NCI-H774 (cell line): ENCODE data around the gene FAM131B.

ENCODE experiments used
- DNase-seq: peaks from one replicate; lab custom pipeline; 2025; lab: John Stamatoyannopoulos, UW

FAM131B gene

DNA sequence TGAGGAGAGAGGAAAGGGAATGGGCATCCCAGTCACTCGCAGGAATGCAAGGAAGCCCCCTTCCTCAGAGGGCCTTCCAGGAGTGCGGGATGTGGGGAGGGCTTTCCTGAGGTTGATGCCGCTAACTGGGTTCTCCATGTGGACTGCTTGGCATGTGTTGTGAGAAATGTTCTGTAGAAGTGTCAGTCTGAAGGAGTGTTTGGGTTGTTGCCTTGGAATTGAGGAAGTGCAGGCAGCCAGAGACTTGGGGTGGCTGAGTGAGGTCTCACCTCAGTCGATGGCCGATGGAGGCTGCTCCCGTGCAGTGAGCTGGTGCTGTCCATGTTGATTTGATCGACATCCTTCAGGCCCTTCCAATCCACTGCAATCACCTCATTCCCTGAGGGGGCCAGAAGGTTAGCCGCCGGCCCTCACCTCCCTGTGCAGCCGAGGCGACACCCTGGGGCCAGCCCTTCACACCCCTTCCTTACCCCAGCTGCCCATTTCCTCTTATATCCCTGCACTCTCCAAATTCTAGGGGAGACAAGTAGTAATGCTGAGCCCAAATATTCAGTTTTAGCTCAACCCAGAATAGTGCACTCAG lies 2.7 kb downstream of the FAM131B start:
- DNase-seq, result no peak

DNA sequence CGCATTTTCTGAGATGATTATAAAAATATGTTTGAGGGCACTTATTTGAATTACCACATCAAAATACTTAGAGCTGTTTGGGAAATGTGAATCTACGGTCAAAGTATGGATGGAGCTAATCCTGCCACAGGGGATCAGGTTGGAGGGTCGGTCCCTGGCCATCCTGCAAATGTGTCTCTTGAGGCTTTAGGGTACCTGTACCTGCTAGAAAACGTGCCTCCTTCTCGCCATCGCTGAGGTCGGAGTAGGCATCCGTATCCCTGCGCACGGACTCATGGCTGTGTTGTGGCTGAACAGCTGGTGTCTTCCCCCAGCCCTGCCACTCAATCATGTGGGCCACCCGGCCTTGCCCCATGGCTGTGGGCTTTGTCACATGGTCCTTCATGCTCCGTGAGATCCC lies 3.9 kb downstream of the FAM131B start:
- no peak for DNase-seq

DNA sequence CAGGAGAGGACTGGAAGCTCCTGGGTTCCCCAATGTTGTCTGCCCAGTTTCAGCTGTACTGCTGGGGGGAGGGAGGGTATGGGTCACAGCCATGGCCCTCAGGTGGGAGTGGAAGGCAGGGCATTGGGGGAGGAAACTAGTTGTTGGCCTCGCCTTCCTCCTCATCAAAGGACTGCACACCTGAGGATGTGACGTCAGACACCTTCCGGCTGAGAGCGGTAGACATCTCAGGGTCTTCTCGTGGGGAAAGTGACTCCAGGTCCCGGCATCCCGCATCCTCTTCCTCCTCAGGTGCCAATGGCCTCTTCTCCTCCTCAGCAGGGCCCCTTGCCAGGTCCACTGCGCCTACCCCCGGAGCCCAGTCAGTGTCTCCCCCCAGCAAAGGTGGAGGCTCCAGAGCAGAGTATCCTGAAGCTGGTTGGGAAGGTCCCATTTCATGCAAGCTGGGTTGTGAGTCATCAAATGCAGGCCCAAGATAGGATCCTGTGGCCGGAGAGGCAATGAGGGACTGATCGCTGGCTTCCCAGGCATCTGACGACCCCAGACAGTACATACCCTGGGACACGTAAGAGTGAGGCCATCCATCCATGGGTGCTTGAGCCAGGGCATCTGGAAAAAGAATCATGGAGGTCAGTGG lies 6.0 kb downstream of the FAM131B start:
- DNase-seq, result no peak

DNA sequence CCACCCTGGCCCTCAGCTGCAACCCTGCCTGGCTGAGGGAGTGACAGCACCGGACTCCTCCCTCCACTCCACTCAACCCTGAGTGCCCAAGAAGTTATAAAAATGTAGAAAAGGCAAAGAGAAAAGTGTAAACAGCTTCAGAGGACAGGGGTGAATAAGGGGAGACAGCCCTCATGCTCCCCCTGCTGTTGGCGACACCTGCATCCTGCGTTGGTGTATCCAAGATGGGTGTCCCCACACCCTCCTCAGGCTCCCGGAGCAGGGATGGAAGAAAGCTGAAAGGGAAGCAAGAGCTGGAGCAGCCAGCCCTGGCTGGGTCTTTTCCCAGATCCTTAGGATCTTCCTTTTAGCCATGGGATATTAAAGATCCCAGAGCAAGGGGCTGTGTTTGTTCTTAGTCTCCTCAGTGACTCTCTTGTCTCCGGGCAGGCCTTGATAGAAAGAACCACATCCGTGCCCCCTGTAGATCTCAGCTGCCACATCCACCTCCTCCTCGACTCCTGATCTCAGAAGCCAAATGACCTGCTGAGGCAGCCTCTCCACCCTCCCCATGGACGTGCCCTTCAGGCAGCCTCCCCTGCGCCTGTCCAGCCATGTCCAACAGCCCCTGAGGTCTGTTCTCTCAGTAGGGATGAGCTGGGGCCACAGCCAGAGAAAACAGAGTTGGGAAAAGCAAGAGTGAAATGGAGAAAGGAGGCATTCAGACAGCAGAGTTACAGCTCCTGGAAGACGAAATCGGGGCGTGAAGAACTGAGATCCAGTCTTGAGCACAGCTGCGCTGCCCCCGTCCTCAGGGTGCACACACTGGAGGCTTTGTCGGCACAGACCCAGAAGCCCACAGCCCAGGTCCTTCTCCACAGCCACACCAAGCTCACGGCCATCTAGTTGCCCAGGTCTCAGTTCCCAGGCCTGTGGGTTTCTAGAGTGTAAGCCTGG lies 6.8 kb downstream of the FAM131B start:
- DNase-seq, result no peak

DNA sequence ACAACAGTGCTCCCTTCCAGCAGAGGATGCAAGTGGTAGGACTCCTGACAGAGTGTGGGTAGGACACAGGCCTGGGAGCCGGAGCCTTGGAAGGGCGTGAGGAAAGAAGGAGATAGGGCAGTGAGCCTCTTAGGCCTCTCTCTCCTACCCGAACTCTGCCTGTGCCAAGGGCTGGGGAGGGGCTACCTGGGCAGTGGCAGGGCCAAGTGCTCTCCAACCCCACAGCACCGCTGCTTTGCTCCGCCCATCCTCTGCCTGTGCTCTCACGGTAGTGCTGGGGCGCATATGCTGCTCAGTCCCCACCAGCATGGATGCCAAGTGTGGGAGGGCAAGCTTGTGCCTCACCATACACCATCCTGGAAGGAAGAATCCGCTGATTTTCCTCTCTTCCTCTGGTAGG lies 7.5 kb downstream of the FAM131B start:
- no peak for DNase-seq

DNA sequence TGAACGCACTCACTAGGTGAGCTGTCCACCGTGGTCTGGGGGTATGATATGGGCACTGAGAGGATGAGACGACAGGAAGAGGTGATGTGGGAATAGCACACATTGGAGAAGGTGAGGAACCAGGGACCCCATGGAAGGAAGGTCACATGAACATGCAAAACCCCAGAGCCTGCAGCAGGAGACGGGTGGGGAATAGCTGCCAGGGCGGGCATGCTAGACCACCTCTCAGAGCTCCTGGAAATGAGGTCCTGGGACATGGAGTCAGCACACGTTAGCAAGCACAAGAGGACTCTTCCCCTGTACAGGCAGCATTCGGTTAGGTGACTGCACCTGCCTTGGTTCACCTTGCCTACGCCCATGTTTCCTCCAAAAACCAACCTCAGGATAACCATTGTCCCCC lies 8.1 kb downstream of the FAM131B start:
- DNase-seq, result no peak

DNA sequence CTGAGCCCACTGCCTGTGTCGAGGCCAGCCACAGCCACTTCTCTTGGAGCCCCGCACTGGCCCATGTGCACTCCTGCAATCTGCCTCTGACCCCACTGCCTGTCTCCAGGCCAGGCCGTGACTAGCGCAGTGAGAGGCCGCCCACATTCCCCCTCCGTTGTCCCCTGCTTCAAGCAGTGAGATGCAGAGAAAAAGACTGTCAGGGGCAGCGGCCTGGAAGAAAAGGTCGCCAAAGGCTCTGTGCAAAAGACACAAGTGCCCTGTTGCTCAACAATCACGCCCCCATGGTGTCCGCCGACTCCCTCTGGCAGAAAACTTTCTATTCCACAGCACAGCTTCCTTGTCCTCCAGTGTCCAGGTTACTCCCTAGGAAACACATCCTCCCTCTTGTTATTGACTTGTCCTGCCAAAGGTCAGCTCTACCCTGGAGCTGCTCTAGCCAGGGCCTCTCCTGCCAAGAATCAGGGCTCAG lies 9.9 kb downstream of the FAM131B start:
- no peak for DNase-seq

DNA sequence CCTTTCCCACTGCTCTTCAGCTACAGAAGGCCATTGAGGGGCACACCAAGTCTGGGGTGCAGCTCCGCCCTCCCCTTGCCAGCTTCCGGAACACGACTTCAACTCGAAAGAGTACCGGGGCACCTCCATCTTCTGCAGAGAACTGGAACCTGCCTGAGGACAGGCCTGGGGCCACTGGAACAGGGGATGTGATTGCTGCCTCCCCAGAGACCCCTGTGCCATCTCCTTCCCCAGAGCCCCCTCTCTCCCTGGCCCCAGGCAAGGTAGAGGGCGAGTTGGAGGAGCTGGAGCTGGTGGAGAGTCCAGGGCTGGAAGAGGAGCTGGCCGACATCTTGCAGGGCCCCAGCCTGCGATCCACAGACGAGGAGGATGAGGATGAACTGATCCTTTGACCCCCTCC lies 10.9 kb downstream of the FAM131B start:
- DNase-seq, result no peak

DNA sequence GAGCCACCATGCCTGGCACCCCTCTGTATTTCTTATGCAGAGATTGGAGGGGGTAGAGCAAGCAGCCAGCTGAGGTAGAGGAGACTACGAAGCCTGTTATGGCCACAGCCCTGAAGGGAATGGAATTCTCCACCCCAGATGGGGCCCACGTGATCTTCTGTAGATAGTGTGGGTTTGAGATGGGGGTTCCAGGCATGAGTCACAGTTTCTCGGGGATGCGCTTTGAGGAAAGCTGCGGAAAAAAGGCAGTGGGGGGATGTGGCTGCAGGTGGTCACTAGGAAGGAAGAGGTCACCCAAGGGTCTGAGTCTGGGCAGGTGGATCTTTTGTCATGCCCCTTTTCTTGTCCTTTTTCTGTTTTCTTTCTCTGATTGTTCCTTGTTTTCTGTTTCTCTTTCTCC lies 11.5 kb downstream of the FAM131B start:
- DNase-seq, result no peak

DNA sequence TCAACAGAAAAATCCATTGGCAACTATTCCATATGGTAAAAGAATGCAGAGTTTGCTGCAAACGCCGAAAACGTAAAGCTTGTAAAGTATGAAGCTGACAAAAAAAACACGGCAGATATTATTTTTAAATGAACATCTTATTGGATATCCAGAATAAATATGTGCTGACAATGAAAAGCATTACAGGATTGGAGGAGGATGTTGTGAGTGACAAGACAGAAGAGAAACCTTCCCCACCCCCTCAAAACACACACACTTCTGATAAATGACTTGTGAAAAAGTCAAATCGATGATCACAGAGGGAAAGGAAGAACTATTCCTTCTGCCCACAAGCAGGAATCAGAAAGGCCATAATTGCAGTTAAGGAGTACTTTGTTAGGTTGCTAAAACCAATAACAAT lies 14.6 kb downstream of the FAM131B start:
- no peak for DNase-seq

DNA sequence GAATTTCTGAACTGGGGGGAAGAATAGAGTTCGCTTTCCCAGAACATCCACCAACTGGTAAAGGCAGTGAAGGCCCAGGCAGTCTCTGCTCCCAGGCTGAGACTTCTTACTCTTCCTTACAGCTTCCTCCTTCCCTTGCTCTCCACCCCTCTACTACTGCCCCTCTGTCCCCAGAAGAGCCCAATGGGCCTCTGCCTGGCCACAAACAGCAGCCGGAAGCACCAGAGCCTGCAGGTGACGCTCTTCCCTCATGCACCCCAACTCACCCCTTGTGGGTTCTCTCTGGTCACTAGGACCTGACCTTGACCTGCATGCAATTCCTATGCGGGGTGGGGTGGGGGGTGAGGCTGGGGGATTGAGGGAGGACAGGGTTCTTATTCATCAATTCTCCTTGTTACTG lies 16.5 kb downstream of the FAM131B start:
- no peak for DNase-seq

DNA sequence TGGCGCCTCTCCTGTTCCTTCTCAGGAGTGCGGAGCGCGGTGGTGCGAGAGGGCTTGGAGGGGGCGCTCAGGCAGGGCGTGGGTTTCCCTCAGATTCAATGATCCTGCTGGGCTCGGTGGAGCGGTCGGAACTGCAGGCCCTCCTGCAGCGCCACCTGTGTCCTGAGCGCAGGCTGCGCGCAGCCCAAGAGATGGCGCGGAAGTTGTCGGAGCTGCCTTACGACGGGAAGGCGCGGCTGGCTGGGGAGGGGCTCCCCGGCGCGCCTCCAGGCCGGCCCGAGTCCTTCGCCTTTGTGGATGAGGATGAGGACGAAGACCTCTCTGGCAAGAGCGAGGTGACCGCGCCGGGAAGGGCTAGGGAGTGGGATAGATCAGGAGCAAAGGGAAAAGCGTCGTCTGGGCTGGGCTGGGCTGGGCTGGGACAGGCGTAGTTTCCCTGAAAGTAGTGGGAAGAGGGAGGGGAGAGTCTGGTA lies 17.0 kb downstream of the FAM131B start:
- no peak for DNase-seq

DNA sequence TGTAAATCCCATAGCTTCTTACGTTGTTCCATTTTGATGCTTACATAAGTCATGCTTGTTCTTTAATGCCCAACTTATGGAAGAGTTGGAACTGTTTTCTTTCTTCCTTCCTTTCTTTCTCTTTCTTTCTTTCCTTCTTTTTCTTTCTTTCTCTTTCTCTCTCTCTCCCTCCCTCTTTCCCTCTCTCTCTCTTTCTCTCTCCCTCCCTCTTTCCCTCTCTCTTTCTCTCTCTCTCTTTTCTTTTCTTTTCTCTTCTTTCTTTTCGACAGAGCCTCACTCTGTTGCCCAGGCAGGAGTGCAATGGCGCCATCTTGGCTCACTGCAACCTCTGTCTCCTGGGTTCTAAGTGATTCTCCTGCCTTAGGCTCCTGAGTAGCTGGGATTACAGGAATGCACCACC lies 18.9 kb downstream of the FAM131B start:
- no peak for DNase-seq

DNA sequence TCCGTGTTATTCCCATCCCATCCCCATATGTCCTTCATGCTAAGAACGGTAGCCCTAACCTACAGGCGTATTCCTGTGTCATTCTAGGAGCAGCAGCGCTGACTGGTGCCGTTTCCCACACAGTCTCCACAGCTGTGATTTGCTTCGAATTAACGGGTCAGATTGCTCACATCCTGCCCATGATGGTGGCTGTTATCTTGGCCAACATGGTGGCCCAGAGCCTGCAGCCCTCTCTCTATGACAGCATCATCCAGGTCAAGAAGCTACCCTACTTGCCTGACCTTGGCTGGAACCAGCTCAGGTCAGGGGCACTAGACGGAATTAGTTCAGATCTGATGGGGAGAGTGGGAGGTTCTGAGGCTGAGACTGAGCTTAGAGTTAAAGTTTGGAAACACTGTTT lies 20.7 kb downstream of the FAM131B start:
- DNase-seq, result no peak

DNA sequence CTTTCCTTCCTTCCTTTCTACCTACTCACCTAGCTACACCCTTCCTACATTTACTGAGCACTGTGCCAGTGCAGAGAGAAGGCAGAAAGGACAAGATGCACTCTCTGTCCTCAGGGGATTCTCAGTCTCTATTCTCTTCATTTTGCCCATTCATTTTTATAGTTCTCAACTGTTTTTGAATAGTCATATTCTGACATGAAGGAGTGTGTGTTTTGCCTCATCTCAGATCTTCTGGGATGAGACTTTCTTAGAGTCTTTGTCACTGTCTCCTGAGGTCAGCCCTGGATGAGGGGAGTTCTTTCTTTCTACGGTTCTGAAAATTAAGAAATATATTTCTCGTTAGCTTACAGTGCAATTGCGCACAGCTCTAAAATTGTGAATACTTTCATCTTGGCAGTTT lies 25.3 kb downstream of the FAM131B start:
- DNase-seq, result no peak

DNA sequence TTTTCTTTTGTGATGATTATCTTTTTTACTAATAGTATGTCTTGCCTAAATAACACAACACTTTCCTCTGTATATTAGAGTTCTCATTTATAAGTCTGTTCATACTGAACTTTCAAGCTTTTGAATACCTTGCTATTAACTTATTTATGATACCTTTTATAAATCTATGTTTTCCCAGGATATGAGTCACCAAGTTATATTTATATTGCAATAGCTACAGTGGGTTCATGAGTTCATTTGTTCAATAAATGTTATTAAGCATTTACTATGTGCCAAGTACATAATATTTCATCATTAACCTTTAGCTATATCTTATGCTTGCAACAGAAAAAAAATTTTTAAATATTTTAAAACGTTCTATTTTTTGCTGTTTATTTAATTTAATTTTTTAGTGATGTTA lies 28.3 kb downstream of the FAM131B start:
- DNase-seq, result no peak

DNA sequence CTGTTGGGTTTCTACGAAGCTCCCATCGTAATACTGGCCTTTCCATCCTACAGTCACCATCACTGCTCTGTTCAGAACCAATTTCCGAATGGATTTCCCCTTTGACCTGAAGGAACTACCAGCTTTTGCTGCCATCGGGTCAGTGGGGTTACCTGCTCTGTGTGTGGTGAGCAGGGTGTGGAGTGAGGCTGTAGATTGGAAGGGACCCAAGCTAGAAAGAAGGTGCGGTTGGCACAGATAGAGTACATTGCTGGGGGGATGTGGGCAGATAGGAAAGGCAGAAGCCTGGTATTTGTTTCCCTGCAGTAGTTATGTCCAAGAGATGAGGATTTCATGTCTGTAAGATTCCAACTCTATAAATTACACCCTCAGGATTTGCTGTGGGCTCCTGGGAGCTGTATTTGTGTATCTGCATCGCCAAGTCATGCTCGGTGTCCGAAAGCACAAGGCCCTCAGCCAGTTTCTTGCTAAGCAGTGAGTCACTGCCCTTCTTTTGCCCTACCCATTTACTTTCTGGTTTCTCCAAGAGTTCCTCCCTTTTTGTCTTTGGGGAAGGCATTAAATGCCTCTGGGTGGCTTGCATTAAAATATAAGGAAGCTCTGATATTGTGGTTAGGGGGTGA lies 31.2 kb downstream of the FAM131B start:
- no peak for DNase-seq

DNA sequence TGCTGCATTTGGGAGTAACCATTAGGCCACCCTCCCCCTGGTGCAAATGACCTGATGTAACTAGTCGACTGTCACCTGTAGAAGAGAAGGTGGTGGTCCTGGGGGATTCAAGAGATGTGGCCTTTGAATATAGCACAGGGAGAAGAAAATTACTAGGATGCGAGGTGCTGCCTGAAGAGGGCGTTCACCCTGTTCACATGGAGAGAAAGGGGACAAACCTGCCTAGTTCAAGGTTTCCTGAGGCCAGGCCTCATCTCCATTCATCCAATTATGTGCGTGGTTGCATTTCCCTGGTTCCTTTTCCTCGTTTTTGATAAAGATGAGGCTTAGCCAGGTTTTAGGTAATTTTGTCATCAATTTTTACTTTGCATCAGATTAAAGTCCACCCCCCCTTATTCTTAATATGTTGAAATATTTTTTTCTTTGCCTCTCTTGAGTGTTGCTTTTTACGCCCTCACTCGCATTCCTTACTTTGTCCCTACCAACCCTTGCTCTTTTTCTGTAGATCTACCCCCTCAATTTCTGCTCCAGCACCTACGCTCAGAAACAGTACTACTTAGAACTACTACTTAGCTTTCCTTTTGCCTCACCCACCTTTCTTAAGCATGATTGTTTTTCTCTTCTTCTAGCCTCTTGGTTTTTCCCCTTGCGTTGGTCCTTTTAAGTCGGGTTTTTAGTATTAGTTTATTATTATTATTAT lies 32.9 kb downstream of the FAM131B start:
- DNase-seq, result no peak

DNA sequence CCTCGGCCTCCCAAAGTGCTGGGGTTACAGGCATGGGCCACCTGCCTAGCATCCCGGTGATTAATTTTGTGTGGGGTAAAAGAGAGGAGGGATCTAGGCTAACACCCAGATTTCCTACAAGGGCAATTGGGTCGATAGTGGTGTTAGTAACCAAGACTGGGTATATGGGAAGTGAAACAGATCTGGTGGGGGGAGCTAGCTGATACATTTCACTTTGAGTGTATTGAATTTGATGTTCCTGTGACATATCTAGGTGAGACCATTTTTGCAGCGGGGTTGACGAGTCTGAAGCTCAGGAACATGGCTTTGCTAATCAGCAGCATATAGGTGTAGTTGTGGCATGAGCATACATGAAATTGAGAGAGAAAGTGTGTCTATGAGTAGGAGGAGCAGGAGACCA lies 34.6 kb downstream of the FAM131B start:
- DNase-seq, result no peak

DNA sequence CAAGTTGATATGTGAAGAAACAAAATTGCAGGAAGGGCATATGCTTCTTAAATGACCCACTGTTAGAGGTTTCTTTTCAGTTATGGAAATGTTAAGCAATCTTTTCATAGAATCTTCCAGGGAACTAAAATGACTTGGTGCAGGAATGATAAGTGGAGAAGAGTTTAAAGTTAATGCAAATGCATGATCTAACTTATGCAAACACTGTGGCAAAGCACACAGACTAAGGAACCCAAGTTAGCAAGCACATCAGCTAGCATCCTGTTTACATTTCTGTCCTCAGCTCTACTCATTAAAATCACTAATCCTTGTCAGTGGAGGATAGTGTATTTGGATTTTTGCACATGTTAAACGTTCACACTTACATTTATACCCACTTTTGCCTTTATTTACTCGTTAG lies 37.3 kb downstream of the FAM131B start:
- DNase-seq, result no peak

DNA sequence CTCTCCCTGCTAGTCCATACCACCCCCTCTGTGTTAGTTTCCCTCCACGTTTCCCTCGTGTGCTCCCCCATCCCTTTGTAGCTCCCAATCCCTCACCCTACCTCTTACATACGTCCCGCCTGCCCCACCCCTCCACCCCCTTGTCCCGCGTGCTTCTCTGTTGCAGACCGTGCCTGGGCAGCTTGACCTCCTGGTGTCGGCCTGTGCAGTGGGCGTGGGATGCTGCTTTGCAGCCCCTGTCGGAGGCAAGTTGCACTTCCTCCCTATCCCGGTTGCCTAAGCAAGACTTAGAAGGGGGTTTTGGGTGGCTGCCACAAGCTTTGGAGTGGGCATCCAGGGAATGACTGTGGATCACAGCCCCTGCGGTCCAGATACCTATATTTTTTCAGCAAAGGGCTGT lies 38.9 kb downstream of the FAM131B start:
- DNase-seq, result no peak
